ENCODE data around the gene TULP4.

The TULP4 gene, protein sequence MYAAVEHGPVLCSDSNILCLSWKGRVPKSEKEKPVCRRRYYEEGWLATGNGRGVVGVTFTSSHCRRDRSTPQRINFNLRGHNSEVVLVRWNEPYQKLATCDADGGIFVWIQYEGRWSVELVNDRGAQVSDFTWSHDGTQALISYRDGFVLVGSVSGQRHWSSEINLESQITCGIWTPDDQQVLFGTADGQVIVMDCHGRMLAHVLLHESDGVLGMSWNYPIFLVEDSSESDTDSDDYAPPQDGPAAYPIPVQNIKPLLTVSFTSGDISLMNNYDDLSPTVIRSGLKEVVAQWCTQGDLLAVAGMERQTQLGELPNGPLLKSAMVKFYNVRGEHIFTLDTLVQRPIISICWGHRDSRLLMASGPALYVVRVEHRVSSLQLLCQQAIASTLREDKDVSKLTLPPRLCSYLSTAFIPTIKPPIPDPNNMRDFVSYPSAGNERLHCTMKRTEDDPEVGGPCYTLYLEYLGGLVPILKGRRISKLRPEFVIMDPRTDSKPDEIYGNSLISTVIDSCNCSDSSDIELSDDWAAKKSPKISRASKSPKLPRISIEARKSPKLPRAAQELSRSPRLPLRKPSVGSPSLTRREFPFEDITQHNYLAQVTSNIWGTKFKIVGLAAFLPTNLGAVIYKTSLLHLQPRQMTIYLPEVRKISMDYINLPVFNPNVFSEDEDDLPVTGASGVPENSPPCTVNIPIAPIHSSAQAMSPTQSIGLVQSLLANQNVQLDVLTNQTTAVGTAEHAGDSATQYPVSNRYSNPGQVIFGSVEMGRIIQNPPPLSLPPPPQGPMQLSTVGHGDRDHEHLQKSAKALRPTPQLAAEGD (N-terminal part only)

DNA sequence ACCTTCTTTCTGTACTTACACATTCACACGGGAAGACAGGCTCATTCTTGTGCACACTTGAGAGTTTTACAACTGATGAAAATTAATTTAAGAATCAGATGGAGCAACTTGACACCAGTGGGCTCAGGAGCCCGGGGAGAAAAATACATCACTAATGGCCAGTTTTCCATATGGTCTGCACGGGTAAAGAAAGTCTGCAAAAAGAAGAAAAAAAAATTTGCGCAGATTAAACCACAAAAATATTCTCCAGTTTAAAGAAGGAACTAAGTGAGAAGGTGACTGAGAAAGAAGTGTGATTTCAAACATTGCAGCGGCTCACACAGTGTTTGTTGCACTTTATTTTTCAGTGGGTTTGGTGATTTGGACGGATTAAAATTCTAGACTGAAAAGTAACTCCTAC, at the start of gene TULP4:
TSS of gene TULP4 (plus strand) at position 301 of the 400 bp plus-strand sequence. CDS start 1,552 bp downstream, outside the sequence.
- DNase-seq, result no peak

DNA sequence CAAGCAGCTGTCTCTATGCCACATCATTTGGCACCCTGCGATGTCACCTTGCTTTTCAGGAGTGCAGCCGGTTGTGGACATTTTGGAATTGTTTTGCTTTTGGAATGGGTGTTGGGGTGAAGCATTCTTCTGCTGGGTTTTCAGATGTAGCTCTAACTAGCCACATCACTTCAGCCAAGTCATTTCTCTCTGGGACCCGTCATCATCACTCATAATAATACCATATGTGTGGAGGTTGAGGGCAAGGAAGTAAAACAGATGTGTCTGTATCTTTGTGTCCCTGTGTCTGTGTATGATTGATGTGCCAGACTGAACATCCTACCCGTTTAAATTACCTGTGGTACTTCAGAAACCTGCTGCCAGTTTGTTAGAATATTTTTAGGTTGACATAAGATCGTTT, 49.5 kb upstream of the TULP4 start:
- DNase-seq, result no peak

DNA sequence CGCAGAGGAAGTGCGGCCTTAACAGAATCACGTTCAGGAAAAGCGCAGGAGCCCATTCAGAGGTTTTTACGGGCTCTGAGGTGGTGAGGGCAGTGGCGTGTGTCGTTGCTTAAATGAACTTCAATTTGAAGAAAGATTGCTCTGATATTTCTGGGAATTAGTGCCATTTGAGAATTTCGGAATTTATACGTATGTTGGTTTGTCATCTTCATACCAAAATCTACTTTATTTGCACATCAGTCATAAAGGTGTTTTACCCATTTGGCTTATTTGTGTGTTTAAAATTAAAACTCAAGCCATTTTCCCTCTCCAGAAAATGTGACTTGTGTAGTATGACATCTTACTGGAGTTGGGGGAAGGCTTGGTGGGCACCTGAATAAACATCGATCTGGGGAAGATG, 48.1 kb upstream of the TULP4 start:
- DNase-seq, result no peak

DNA sequence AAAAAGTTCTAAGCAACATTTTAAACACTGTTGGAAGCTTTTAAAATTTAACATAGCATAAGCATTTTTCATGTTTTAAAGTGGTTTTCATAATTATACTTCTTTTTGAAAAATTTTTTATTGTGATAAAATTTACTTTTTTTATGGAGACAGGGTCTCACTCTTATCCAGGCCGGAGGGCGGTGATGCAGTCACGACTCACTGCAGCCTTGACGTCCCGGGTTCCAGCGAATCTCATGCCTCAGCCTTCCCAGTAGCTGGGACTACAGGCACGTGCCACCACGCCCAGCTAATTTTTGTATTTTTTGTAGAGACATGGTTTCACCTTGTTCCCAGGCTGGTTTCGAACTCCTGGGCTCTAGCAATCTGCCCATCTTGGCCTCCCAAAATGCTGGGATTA, 46.1 kb upstream of the TULP4 start:
- DNase-seq, result no peak

DNA sequence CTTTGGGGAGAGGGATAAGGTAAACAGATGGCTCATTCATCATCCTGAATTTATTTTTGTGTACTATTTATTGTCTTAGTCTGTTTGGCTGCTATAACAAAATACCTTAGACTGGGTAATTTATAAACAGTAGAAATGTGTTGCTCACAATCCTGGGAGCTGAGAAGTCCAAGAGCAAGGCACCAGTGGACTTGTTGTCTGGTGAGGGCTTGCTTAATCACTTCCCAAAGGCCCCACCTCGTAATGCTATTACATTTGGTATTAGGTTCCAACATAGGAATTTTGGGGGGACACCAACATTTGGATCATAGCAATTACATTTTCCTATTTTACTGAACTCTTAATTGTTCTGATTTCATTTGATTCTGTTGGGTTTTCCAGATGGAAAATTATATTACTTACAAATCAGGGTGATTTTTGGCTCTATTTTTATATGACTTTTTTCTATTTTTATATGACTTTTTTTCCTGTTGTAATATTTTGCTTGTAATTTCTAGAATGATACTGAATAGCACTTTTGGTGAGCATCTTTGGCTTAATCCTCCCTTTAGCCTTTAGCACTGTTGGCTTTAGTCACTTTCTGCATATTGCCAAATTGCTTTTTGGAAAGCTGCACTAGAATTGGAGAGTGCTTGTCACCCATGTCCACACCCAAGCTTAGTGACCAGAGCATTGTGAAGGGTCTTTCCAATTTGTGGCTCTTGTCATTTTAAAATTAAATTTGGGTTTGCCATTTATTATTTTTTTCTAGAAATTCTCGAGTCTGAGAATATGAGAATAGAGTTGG, 43.7 kb upstream of the TULP4 start:
- no peak for DNase-seq

DNA sequence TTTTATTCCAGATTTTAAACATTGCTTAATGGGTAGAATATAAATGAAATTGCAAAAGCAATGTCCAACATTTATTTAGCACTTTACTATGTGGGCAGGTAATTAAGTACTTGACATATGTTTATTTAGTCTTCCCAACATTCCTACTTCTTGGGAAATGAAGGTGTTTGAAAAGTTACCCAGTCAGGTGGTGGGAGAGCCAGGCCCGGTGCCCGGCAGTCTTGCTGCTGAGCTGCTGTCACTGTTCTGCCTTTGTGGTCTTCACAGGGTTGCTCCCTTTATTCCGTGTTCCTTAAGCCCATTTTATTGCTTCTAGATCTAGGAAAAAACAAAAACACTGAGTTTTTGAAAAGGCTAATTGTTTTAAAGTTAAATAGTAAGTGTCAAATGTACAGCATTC, 42.6 kb upstream of the TULP4 start:
- no peak for DNase-seq

DNA sequence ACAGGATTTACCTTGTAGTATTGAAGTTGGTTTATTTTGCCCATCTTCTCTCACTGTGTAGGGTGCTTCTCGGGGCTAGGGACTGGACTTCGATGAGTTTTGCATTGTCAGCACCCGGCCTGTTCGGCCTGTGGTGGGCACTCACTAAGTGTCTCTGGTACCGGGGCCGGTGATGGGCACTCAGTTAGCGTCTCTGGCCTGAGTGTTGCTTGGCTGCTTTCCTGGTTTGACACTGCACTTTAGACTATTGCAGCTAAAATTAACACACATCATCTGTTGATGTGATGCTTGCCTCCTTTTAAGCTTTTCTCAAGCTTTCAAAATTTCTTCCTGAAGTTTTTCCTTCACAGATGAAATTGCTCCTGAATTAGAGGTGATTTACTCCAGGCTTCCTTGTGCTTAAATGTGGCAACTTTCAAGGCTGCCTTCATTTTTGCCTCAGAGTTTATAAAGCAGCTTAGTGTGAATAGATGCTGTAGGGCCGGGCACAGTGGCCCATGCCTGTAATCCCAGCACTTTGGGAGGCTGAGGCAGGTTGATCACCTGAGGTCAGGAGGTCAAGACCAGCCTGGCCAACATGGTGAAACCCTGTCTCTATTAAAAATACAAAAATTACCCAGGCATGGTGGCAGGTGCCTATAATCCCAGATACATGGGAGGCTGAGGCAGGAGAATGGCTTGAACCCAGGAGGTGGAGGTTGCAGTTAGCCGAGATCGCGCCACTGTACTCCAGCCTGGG, 41.7 kb upstream of the TULP4 start:
- no peak for DNase-seq

DNA sequence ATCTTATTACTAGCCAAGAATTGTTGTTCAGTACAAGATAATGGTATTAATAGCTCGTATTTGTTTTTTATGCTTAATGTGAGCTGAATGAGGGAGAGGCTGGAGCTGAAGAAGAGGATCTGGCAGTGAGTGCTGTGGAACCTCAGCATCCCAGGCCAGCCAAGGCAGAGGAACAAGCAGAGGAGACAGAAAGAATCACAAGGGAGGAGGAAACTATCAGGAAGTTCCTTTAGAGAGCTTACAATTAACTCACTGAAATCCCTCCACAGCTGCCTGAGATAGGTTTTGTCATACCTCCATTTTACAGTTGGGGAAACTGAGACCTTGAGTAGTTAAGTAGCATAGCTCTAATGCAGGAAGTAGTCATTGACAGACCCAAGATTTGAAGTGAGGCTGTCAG, 39.9 kb upstream of the TULP4 start:
- no peak for DNase-seq

DNA sequence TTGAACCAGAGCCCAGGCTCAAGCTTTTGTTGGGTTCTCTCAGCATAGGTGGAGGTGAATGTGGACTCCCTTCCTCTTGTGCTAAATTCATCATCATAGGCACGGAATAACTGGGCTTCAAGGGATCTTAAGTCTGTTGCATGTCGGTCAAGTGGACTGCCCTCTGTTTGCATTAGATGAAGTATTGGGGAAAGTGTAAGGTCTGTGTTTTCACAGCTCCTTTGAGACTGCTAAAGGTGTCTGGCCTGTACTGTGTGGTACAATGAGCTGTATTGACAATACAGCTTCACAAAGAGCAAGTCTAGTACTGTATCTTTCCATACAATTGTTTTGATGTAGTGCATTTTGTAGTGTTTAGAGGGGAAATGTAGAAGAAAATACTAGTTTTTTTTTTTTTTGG, 34.3 kb upstream of the TULP4 start:
- no peak for DNase-seq

DNA sequence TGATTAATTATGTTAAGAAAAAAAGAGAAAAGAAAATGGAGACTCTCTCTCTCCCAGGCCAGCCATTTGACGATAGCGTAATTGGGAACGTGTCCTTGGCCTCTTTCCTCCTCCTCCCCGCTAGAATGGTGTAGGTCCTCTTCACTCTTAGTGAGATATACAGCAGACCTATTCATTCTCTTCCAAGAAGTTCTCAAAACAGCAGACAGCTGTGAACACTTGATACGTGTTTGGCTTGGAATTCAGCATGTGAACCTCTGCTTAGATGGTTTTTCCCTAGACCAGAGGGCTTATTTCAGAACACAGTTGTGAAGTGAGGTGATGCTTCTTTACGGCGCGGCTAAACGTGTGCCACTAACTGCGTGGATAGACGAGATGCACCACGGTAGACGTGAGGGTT, 32.6 kb upstream of the TULP4 start:
- DNase-seq, result no peak

DNA sequence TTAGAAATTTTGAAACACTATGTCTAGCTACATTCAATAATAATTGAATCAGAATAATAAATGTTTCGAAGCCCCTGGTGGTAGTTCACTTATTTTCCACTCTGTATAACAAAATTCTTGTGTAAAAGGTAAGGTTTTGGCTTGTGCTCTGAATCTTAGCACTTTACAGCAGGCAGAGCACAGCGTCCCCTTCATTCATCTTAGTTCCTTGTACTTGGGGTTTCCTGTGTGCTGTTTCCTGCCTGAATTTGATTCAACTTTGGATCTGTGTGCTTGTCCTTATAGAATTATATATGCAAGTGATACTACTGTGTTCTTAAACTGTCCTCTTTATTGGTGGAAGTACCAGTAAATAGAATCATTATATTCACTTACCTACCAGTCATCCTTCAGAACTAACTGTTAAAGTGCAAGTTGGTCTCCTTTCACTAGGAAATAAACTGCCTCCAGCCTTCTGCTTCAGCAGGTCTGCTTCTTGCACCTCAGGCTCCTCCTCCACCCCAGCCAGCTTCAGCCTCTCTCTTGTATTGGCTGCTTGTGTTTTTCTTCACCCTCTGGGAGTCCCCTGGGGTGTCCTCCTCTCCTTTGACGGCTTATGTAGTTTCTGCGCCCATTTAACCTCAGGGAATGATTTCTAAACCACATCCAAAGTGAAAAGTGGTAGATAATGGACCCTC, 28.8 kb upstream of the TULP4 start:
- DNase-seq, result peak in 2 of 51 donors; percentile 33 to 54

DNA sequence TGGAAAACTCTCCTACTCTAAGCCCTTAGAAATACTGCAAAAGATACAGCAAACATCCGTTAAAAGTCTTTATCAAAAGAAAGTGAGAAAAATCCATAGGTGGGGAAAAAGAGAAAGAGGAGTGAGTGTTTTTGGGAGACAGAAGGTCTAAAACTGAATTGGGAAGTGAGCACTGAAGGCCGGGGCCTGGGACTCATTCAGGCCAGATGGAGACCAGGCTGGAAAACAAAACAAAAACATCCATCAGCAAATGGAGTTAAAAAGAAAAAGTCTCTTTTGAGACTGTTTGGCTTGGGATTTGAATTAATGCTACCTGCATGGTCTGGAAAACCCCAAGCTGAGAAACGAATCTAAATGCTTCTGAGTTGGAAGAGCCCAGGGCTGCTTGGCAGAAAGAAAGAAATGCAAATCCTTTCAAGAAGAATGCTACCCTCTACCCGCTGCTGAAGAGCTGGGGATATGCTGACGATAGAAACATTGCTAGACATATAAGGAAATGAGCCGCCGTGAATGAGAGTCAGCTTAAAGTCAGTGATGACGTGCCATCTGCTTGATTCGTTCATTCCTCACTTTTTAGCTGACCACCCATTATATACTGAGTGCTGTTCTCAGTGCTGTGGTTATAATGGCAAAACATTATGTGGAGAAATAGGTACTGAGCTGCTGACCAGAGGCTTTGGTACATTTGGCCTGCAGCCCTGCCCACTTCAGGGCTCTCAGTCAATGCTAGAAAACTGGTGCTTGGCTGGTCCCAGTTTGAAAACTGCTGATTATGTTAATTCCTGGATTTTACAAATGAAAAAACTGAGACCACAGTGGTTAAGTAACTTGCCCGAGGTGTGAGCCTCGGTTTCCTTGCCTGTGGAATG, 28.0 kb upstream of the TULP4 start:
- DNase-seq, result peak in 11 of 51 donors; percentile 11 to 80 (median 30)

DNA sequence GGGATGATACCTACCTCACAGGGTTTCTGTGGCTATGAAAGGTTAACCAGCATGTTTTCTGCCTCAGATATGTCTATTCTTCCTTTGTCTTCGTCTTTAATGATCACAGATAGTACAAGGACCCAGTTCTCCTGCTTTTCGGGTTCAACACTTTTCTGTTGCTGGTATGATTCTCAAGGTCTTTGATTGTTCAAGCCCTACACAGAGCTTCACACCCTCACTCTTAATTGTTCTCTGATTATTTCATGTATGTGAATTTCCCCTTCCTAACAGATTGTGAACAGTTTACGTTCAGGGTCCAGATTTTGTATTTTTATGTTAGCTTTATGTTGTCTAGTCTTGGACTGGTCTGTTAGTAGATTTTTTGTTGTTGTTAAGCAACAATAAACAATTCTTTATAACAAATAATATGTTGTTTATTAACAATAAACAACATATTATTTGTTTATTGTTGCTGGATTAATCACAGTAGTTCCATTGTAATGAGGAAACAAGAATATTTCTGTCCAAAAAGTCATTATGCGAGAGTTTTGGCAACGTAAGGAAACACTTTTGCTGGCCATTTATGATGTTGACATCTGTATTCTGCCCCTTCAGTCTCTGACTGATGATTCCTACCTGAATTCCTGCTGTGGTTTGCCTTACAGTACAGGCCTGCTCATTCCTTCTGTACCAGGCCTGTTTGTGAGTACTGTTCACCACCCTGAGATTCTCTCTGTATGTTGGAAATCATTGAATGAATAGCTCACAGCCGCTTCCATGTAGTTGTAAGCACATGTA, 27.2 kb upstream of the TULP4 start:
- DNase-seq, result peak in 3 of 51 donors; percentile 58 to 72 (median 62)

DNA sequence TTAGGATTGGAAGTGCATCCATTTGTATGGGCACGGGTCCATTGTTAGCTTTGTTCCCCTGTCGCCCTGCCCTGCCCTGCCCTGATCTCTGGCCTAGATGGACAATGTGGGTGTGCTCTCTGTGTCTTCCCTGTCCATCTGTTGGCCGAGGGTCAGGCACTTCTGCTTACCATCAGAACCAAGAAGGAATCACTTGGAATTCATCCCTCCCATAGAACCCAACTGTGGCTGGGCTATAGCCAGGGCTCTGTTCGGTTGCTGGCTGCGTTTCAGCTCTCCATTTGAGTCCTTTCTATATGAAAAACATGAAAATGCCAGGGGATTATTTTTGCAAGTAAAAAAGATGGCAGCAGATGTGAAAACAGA, 26.6 kb upstream of the TULP4 start:
- DNase-seq, result peak in 22 of 51 donors; percentile 5 to 73 (median 26)

DNA sequence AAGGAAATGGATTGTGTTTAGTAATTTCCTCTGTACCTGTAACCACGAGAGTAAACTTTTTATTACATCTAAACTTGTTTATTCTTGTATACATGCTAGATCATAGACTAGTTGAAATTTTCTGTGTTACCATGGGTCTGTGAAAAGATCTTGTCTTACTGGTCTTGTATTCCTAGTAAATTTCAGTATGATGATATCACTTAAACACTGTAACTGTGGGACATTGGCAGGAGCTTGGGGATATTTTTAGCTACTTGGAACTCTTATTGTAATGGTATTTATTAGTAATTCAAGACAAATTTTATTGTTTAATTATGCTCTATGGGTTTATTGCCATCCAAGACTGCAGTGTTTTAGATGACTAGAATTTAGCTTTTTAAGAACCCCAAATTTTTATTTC, 25.9 kb upstream of the TULP4 start:
- DNase-seq, result no peak

DNA sequence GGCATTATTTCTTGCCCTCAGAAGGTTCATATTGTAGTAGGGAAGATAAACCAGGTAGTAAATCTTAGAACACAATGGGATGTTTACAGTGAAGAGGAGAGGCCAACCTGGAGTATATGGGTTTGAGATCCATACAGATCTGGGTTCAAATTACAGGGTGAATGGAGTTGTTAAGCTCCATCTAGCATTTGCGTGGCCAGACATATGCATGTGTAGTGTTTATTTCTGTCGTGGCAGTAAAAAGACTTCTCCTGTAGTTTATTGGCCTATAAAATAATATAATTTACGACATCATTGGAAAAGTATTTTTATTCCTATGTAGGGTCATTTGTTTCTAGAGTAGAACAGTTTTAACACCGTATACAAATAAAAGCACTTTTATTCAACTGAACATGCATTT, 25.2 kb upstream of the TULP4 start:
- no peak for DNase-seq

DNA sequence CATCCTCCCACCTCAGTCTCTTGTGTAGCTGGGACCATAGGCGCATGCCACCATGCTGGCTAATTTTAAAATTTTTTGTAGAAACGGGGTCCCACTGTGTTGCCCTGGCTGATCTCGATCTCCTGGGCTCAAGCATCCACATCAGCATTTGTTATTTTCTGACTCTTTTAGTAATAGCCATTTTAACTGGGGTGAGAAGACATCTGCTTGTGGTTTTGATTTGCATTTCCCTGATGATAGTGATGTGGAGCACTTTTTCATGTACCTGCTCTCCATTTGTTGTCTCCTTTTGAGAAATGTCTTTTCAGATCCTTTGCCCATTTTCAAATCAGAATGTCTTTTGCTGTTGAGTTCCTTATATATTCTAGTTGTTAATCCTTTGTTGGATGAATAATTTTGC, 22.2 kb upstream of the TULP4 start:
- no peak for DNase-seq

DNA sequence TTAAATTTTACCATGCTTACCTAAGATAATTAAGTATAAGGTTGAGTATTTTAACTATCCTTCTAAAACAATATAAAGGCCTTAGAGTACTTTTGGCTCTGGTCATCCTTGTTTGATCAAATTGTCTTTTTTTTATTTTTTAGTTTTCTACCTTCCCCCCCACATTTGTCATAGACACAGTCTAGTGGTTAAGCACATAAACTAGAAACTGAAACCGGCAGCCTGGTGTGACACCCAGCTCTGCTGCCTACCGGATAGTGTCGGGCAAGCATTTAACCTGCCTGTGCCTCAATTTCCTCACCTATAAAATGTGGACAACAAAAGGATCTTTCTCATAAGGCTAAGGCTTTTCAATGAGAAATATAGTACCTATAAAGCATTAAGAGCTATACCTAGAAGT, 21.6 kb upstream of the TULP4 start:
- no peak for DNase-seq

DNA sequence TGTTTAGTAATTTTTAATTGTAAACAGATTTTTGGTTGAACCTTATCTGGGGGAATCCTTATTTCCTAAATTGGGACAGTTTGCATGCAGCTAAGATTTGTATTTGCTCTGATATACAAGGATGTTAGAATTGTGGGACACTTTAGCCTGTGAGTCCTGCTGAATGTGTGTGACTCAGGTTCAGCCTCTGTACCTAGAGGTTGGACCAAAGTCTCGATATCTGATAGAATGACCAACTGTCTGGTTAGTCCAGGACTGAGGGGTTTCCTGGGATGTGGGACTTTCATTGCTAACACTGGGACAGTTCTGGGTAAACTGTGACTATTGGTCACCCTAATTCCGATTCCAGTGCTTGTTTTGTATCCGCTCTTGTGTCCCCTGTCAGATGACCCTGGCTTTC, 20.2 kb upstream of the TULP4 start:
- no peak for DNase-seq
